Midbrain (tissue), 1 donor: ENCODE measurements around the gene ESPNL.

Source experiments
- DNase-seq: peaks from one replicate; lab custom pipeline; 2025; lab: John Stamatoyannopoulos, UW

The ESPNL gene

DNA sequence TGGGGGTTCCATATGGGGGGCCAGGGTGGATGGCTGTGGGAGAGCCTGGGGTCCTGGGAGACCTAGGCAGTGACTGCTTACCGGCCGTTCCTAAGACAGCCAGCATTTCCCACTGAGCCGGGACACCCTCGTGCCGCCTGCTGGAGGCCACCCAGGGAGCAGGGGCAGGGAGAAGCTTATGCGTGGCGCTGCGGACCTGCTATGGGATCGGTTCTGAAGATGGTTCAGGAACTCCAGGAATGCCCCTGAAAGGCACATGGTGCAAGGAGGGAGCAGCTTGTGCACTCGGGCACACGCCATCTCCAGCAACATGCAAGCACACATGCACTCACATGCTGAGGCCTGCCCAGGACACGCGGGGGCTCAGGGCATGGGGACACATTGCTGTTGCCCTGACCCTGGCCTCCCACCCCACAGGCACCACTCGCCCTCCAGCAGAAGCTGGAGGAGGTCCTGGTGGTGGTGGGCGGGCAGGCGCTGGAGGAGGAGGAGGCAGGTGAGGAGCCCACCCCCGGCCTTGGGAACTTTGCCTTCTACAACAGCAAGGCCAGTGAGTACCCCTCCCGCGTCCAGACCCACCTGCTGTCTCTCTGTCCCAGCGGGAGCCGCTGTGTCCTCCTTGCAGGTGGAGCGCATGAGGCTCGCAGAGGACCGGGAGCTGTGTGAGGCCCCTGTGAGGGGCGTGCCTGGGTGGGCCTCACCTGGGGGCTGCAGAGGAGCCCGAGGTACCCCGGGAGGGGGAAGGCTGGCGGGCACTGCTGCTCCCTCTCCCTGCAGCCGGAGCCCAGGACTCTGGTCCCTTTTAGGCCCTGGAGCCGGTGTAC lies 42.5 kb downstream of the ESPNL start:
- no peak for DNase-seq

DNA sequence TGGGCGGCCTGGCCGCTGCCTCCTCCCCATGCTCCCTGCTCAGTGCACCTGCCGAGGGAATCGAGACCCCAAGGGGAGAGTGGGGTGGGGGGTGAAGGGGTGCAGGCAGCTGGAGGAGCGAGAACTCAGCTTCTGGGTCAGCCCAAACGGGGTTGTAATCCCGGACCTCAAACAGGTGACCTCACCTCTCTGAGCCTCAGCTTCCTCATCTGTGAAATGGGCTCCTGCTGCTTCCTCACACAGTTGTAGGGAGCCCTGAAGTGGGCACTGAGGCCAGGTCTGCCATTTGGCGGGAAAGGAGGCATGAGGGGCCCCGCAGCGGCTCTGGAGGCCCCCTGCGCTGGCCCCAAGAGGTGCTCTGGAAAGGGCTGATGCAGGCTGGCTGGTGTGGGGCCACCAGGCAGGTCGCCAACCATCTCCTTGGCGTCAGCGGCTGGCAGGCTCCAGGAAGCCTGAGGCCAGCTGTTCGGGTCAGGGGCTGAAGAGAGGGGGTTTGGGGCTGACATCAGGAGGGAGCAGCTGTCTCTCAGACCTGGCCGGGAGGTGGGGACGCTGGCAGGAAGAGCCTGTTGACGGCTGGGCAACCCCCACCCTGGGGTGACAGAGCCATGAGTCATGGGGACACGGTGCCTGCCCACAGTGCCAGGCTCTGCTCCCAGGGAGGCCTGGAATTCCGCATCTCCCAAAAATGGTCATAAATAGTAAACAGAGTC lies 43.3 kb downstream of the ESPNL start:
- DNase-seq: no peak

DNA sequence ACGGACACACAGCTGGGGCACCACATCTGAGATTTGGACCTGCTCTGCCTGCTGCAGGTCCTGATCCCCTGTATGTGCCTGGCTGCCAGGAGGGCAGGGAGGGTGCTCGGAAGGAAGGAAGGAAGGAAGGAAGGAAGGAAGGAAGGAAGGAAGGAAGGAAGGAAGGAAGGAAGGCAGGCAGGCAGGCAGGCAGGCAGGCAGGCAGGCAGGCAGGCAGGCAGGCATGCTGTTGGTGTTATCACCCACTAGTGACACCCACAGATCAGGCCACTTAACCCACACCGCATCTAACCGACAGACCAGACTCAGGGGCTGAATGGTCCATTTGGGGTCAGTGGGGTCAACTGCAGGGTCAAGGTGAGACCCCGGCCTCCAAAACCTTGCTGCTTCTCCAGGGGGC lies 44.1 kb downstream of the ESPNL start:
- no peak for DNase-seq

DNA sequence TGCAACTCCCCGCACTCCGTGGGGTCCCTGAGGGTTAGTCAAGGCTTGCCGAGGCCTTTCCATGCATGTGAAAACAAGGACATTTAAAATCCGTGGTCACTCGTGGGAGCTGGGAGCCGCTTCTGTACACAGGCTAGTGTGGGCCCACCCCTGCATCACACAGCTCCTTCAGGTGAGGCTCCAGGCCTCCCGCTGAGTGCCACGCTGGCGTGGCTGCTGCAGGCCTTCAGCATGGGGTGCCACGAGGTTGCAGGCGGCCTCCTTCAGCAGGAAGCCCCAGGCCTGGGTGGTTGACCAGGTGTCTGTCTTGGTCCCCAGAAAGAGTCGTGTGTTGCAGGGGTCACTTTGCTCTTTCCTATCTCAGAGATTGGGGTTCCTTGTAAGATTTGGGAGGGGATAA lies 44.9 kb downstream of the ESPNL start:
- DNase-seq: no peak

DNA sequence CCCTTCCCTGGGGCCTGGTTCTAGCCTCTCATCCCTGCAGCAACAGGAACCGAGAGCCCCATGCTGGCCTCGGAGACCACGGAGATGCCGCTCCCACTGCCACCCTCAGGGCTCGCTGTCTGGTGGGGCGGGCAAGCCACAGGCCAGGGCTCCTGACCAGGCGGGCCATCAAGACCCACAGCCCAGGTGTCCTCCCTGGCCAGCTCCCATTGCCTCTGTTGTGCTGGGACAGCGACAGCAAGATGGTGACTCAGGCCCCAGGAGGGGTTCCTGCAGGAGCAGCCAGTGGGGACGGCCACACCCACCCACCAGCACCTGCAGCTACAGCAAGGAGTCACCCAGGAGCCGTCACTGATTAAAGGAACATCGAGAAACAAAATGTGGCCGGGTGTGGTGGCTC lies 45.7 kb downstream of the ESPNL start:
- DNase-seq: no peak

DNA sequence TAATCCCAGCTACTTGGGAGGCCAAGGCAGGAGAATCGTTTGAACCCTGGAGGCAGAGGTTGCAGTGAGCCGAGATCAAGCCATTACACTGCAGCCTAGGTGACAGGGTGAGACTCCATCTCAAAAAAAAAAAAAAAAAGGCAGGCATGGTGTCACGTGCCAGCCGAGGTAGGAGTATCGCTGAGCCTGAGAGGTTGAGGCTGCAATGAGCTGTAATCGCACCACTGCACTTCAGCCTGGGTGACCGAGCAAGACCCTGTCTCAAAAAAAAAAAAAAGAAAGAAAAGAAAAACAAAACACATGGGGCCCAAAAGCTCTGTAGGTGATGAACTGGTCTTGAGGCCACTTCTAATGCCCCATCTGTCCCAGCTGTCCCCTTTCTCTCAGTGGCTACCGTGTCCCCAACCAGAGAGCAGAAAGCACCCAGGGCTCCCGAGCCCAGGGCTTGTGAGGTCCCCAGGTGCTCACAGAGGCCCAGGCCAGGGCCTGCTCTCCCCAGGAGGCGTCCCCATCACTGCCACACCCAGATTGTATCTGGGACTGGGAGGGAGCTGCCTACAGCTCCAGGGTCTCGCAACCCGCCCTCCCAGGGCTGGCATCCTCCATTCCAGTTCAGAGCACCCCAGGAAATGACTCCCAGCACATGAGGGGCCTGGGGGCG lies 46.9 kb downstream of the ESPNL start:
- no peak for DNase-seq

DNA sequence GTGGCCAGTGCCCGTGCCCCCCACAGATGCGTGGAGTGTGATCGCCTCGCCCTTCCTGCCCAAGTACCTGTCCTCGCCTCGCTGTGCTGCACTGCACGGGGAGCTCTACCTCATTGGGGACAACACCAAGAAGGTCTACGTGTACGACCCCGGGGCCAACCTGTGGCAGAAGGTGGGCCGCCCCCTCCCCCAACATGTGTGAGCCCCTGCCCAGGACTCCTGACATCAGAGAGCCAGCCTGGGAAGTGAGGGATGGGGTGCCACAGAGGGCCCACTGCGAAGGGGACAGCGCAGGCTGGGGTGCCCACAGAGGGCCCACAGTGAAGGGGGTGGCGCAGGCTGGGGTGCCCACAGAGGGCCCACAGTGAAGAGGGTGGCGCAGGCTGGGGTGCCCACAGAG lies 48.8 kb downstream of the ESPNL start:
- no peak for DNase-seq

DNA sequence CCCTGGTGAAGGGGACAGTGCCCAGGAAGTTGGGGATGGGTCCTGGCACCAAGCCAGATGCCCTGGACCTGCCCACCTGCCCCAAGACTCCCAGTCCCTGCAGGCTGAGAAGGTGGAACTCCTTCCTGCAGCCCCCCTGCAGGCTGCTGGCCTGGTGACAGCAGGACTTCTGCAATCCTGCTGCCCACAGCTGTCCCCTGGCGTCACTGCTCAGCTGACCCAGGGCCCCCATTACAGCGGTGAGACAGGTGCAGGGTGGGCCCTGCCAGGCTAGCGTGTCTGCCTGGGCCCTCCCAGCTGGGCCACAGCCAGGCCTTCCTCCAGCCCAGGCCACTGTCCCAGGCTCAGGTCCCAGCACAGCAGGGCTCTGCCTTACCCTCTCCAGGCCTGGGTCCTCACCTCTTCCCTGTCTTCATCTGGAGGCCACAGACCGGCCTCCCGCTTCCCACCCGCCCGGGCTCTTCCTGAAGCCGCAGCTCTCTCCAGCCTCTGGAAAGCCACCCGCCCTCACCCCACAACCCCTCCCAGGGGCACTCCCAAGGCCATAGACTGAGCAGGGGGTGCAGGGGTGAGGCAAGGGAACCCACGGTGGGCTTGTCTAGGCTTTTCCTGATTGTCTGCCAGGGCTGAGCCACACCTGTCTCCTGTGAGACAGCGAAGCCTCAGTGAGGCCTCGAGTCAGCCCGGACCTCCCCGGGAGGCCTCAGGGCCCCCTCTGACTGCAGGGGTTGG lies 49.9 kb downstream of the ESPNL start:
- DNase-seq: no peak

DNA sequence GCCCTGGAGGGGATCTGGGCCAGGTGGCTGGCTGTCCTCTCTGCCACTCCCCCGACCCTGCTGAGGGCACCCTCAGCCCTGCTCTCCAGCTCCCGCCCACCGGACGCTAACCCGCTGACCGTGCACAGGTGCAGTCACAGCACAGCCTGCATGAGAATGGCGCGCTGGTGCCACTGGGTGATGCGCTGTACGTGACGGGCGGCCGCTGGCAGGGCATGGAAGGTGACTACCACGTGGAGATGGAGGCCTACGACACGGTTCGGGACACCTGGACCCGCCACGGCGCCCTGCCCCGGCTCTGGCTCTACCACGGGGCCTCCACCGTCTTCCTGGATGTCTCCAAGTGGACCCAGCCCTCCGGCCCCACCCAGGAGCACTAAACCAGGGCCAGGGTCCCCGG lies 50.5 kb downstream of the ESPNL start:
- no peak for DNase-seq

DNA sequence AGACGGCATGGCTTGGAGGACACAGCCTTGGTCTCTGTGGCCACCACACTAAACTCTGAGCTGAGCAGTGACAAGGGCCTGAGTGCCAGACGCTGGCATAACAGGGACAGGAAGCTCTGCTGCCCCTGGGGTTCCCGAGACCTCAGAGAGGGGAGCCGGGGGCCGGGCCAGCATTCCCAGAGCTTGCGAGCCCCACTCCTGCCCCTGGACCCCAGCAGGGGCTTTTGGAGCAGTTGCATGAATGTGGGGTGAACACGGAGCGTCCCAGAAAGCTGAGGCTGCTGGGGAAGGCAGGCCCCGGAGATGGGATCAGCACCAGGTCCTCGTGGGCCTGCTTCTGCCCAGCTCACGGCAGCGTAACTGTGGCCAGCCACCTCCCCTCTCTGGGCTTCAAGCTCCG lies 51.1 kb downstream of the ESPNL start:
- DNase-seq: no peak

DNA sequence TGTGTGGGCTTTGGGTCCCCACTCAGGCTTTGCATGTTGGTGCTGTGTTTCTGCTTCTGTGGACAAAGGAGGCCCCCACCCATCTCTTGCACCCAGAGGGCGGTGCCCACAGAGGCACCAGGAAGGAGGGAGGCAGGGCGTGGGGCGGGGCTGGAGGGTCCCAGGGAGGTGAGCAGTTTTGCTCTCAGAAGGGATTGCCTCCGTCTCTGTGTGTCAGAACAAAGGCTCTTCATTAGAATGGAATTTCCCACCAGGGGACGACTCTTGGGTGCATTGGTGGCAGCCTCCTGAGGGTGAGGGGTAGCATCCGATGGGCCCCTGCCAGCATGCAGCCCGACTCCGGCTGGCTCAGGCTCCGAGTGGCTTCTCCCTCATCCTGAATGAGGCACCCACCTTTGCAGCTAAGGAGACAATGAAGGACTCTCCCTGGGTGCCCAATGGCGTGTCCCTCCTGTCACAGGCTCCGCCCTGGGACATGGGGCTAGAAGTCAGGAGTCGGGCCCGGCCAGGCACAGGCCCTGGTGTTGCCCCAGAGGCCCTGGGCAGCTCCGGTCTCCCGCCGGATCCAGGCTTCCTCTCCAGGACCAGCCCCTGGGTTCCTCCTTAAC lies 51.6 kb downstream of the ESPNL start:
- DNase-seq: no peak

DNA sequence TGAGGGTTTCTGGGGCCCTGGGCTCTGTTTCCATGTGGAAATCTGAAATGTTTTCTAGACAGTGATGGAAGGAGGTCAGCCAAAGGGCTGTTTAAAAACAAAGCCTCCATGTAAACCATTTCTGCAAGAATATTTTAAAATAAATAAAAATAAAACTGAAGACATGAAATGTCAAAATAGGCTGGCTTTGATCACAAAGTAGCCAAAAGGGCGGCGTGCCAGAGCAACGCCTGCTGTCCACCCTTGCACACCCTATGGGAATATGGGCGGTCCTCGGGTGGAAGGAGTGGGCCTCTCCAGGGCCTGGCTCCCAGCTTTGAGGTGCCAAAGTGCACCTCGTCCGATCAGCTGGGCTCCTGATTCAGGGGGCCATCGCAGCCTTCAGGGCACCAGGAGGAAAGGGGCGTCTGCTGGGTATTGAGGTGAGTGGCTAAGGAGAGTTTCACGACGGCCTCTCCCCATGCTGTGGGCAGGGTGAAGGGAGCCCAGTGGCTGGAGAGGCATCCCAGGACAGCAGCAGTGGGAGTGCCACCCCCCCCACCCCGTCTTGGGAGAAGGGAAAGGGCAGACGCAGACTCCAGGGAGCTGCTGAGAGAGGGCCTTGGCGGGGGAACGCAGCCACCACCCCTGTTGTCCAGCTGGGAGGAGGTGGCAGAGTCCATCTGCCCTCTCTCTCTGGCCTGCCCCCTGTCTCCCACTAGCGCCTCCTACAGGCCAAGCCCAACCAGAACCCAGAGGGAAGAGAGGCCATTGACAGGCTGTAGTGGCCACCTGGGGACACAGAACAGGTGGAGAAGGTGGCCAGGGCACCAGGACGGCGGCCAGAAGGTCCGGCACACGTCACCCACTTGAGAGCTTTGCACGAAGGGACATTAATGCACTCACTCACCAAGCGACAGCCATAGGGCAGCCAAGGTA lies 52.9 kb downstream of the ESPNL start:
- DNase-seq: no peak

DNA sequence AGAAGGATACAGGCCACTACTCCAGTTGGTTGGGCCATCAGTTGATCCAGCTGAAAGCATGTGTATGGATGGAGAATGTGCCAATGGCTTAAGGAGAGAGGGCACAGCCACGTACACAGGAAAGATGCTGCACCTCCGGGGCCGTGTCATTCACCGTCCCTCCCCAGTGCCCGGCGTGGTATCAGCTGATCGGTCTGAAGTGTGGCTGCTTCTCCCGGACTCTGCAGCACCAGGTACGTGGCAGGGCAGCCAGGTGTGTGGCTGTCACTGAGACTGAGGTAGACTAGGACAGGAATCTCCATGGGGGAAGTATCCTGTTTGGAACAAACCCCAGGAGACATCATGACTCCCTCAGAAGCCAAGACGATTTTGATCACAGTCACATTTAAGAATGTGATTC lies 54.4 kb downstream of the ESPNL start:
- DNase-seq: no peak

DNA sequence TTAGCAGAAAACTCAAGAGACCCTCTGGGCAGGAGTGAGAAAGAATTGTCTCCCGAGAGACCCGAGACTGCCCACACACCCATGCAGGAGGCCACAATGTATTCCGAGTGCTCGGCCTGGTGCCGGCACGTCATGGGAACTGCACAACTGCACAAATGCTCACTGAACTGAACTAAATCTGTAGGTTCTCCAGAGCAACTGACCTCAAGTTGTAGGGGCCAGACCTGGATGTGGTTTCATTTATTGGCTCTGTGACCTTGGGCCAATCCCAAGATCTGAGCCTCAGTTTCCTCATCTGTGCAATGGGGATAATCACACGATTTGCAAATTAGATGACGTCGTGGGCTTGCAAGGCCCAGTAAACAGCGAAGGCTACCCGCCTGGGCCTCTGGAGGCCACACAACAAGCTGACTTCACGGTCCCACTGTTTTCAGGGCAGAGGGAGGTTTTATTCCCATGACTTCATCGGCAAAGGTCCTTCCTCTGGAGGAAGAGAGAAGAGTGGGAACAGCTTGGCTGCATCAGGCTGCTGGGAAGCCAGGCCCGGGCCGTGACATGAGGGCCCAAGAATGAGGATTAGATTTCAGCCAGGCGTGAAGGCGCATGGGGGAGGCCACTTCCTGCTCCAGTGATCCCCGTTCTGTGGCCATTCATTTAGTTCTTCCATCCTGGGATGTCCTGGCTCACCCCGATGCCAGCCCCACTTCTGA lies 55.1 kb downstream of the ESPNL start:
- no peak for DNase-seq

DNA sequence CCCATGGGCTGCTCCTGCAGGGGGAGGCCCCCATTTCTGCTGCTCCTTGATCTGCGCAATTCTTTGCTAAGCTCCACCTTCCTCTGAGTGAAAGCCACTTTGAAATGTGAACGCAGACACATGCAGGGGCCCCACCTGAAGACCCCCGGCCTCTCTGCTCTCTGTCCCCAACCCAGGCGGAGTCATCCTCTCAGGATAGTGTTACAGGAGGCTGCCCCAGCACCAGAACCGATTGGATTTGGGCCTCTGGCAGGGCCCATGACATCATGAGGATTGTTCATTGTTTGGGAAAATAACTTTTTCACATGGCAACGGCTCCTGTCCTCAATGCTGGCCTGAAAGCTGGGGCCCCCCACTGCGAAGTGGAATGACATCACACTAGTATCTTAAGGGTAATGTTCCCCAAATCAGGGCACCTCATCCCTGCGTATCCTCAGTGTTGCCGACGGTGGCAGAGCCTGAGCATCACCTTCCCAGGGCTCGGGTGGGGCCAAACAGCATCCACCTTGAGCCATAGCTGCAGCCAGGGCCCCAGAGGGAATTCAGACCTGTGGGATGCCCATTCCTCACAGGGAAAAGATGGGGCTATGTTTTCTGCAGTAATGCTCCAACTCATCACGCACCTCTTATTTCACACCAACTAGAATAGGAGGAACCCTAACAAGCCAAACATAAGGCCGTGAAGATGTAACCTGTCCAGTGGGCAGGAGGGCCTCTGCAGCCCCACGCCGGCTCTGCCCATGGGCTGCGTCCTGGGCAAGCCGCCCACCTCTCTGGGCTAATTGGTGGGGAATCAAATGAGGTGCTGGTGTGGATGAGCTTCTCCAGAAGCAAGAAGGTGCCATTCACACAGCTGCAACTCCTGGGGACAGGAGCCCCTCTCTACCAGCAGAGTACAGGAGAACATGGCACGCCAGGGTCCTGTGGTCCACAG lies 55.9 kb downstream of the ESPNL start:
- DNase-seq: no peak

DNA sequence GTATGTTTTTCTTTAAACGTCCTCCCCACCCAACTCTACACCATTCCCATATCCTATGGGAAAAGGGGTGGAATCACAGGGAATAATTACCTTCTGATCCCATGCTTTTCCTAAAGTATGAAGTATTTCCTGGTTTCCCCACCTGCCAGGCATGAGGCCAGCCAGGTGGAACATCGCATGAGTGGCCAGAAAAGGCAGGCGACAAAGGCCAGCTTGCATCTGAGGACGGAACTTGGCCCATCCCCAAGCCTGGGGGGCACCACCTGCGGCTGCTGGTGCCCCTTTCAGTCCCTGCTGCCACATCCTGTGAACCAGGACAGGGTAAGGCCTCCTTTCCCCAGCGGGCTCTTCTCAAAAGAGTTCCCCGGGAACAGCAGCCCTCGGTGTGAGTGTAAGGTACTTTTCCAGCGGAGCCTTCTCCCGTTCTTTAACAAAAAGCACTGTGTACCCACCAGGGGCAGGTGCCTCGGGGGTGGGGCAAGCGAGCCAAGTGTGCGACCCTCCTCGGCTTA lies 57.4 kb downstream of the ESPNL start:
- DNase-seq: no peak

DNA sequence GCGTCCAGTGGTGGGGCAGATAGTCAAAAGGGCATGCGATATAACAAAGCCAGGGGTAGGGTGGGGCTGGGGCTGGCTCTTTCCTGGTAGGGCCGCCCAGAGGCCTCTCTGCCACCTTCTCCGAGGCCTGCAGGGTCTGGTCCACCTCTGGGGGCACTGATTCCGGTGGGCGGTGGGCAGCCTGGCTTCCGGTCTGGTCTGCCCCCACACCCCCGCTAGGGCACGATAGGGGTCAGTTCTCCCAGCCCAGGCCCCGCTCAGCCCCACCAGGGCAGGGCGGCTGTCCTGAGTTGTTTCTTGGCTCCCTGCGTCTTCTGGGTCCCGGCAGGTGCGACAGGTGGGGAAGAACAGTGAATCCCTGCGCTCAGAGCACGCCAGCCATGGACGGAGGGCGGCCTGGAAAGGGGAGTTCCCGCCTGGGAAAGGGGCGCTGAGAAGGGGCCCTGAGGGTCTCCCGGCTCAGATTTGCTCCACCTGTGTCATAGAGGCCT lies 57.9 kb downstream of the ESPNL start:
- no peak for DNase-seq

DNA sequence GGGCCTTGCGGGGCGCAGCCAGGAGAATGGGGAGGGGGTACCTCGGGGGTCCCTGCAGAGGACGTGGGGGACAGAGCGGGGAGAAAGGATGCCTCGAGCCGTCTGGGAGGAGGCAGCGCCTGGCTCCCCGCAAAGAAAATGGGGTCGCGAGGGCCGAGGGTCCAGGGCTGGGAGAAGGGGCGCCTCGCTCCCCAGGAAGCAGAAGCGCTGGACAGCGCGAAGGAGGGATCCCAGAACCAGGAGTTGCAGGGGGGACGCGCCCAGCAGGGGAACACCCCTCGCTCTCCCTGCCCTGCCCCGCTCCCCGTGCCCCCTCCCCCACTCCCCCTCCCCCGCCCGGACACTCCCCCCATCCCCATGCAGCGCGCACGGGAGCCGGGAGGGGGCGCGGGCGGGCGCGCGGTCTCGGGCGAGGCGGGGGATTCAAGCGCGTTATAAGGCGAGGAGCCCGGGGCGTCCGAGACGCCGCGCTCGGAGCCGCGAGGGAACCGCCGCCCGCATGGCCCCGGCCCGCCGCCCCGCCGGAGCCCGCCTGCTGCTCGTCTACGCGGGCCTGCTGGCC lies 58.5 kb downstream of the ESPNL start, which contains the start of gene ERFE:
Gene ERFE, plus strand, starts transcription at position 462 of the 562 bp plus-strand sequence. Its CDS starts 38 bp downstream, at position 500.
- DNase-seq: no peak
